Gastroesophageal sphincter (tissue), 4 donors: ENCODE data around the gene FNDC11. TPM values are rescaled to one million over a fixed set of nuclear protein-coding genes. Genes with fewer than 3 reads are reported as not detected.

ENCODE experiments used
- ATAC-seq: fragments of 150-250 bp; one replicate; pipeline ENCODE4 v1.9.1; 2016; ENCODE audit warnings: mild to moderate bottlenecking, moderate library complexity
- H3K27ac ChIP-seq, 4 donors: fragments of 200-600 bp; sonication (generic) in 3 of 4; 1 replicate in 3 of 4; 2 replicates in 1 of 4; pipeline ENCODE4 v1.5.1; 2016 to 2019
- H3K27me3 ChIP-seq: fragments of 200-600 bp; sonication (generic); one replicate; pipeline ENCODE4 v1.5.1; 2019
- H3K36me3 ChIP-seq, 2 donors: fragments of 200-600 bp; sonication (generic); one replicate each; pipeline ENCODE4 v1.5.1; 2019; ENCODE audit warnings: control low read depth in 1 of 2
- H3K4me1 ChIP-seq, 3 donors: fragments of 200-600 bp; sonication (generic); 1 replicate in 2 of 3; 2 replicates in 1 of 3; pipeline ENCODE4 v1.5.1; 2016 to 2019; ENCODE audit warnings: control low read depth in 2 of 3
- H3K4me3 ChIP-seq, 2 donors: fragments of 200-600 bp; sonication (generic); one replicate each; pipeline ENCODE4 v1.5.1; 2019; ENCODE audit warnings: mild to moderate bottlenecking in 1 of 2, moderate library complexity in 1 of 2
- H3K9me3 ChIP-seq, 3 donors: fragments of 200-600 bp; sonication (generic); one replicate each; pipeline ENCODE4 v1.5.1; 2017 to 2019; ENCODE audit warnings: control low read depth in 2 of 3
- EP300 ChIP-seq: sonication (generic); formaldehyde crosslinking; IDR thresholded peaks from one replicate; pipeline ENCODE4 v1.6.1; 2017; ENCODE audit warnings: antibody characterized with exemption, mild to moderate bottlenecking
- POLR2A ChIP-seq, 2 donors: fragments of 450-650 bp; IDR thresholded peaks; one replicate each; pipeline ENCODE4 v1.6.1; 2017; ENCODE audit warnings: antibody characterized with exemption in 2 of 2, mild to moderate bottlenecking in 2 of 2, moderate library complexity in 1 of 2
- POLR2AphosphoS5 ChIP-seq: sonication (generic); formaldehyde crosslinking; IDR thresholded peaks from one replicate; pipeline ENCODE4 v1.6.1; 2017; ENCODE audit warnings: antibody characterized with exemption
- WGBS, 2 donors: methylation state at CpG; one replicate each; pipeline ENCODE4 v1.1.5; 2018; ENCODE audit warnings: low coverage in 1 of 2; 5-methylcytosine and 5-hydroxymethylcytosine counted together
- total RNA-seq, 4 donors: library from RNA; depleted of rRNA; stranded (reverse); fragments of >200 nt; gene quantifications; one replicate each; pipeline ENCODE4 v1.1.0, GENCODE V29; 2016
- TF ChIP-seq, protein P1 (sequence below), 4 experiments: fragments of 200-600 bp in 2 of 4; fragments of 450-650 bp in 2 of 4; sonication (generic) in 1 of 4; IDR thresholded peaks; one replicate each; pipeline ENCODE4 v1.5.1; 2017 to 2019; ENCODE audit warnings: antibody characterized with exemption in 4 of 4, mild to moderate bottlenecking in 2 of 4, moderate library complexity in 2 of 4

Gene FNDC11
- total RNA-seq, 4 donors from 2014 or later = 0.27 TPM; not detected in 3

DNA sequence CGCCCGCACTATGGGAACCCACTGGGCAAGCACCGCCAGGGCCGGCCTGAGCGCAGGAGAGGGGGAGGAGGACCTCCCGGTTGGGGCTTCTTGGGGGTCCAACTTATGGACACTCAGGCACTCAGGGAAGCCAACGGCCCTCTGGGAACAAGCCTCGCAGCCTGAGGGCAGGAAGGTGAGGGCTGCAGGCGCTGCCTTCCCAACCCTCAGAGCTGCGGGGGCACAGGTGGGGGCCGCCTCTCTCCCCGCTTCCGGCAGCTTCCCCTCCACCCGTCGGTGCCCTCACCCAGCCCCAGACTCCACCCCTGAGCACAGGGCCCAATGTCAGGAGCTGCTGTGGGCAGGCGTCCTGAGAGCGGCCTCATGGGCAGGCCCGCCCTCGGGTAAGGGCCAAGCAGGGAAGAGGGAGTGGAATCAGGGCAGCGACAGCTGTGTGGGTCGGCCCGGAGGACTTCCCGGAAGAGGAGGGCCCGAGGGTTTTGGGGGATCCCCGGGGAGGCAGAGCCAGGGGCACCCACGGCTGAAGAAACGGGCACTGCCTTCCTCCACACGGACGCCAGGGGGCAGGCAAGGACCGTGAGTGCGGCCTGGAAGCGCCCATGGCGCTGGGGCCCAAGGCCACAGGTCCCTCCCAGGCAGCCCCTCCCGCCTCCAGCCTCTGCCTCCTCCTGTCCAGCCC, 16.3 kb upstream of the FNDC11 start:
- Histone ChIP-seq H3K27ac (peak overlapping the region in 3 of 4 donors; percentile 25 to 52 (median 31)), H3K36me3 (no peaks in the 10 kb centered on the region), H3K4me3 (peak overlapping the region in 1 of 2 donors; percentile 42), H3K4me1 (peaks cover 0 to 36% (median 12%) of the 10 kb centered on the region in 3 donors), H3K9me3 (no peaks in the 10 kb centered on the region), H3K27me3 (peaks cover 59% of the 10 kb centered on the region)
- 0% methylated on average over 1 of the region's 34 CpGs; no CpG with 5 or more reads in 1 of the 2 donors for WGBS, 2 donors
- ATAC-seq = peak; percentile 79
- TF ChIP-seq POLR2AphosphoS5 (no peak), POLR2A (IDR thresholded peaks at IDR 0.05) (no peak), EP300 (no peak)
- TF ChIP-seq, protein P1, sequence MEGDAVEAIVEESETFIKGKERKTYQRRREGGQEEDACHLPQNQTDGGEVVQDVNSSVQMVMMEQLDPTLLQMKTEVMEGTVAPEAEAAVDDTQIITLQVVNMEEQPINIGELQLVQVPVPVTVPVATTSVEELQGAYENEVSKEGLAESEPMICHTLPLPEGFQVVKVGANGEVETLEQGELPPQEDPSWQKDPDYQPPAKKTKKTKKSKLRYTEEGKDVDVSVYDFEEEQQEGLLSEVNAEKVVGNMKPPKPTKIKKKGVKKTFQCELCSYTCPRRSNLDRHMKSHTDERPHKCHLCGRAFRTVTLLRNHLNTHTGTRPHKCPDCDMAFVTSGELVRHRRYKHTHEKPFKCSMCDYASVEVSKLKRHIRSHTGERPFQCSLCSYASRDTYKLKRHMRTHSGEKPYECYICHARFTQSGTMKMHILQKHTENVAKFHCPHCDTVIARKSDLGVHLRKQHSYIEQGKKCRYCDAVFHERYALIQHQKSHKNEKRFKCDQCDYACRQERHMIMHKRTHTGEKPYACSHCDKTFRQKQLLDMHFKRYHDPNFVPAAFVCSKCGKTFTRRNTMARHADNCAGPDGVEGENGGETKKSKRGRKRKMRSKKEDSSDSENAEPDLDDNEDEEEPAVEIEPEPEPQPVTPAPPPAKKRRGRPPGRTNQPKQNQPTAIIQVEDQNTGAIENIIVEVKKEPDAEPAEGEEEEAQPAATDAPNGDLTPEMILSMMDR (IDR thresholded peaks at IDR 0.05) = peak in 3 of 4 experiments; percentile 95 to 97 (median 96)

DNA sequence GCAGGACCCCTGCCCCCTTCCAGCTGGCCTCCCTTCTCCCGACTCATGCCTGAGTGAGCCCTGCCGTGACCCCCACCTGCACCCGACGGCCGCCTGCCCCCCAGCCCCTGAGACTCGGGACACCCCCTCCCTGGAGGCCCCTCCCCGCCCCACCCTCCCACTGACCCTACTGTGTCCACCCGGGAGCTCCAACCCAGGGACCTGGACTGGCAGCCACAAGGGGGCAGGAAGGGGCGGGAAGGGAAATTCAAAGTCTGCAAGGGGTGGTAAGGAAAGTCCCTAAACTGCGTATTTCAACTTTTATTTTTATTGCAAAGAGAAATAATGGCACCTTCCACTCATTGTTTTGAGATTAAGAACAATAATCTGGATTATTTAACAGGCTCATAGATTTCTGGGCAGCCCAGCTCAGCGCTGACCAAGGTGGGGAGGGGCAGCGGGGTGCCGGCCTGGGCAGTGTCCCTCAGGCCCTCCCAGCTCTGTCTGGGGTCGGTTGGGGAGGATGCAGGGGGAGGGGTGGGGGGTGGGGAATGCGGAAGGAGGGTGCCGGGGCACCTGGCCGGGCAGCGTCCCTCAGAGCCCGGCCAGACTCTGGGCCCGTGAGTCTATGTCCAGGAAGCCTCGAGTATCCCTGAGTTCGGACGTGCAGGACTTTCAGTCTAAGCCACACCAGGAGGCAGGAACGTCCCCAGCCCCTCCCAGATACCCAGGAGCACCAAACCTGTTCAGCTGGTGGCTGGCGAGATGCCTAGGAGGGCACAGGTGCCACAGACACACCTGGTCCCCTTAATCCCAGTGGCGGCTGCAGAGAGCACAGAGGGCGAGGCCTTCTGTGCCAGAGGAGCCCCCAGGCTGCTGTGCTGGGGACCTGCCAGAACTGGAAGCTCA, 15.5 kb upstream of the FNDC11 start:
- H3K9me3 ChIP-seq = no peaks in the 10 kb centered on the region
- peaks cover 0 to 36% (median 12%) of the 10 kb centered on the region in 3 donors for H3K4me1 ChIP-seq
- H3K27me3 ChIP-seq = peaks cover 51% of the 10 kb centered on the region
- H3K4me3 ChIP-seq = peak overlapping the region in 1 of 2 donors; percentile 42
- ATAC-seq = peak; percentile 6
- no peaks in the 10 kb centered on the region for H3K36me3 ChIP-seq
- WGBS, 2 donors = 100% methylated on average over 2 of the region's 27 CpGs; no CpG with 5 or more reads in 1 of the 2 donors
- TF ChIP-seq, protein P1 (IDR thresholded peaks at IDR 0.05) = peak in 1 of 4 experiments; percentile 32
- TF ChIP-seq POLR2AphosphoS5 = no peak
- peak overlapping the region in 1 of 4 donors; percentile 52 for H3K27ac ChIP-seq

DNA sequence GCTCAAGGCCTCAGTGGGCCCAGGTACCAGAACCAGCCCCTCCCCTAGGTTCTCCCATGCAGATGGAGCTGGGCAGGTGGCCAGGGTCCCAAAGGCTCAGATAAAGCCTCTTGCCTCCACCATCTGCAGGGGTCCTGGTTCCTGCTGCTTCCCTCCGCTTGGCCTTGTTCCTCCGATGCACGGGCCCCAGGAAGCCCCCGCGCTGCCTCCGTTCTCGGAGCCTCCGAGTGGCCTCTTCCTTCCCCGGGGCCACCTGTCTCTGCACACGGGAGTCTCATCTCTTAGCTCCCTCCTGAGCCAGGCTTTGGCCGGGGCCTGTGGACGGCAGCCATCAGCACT, 14.9 kb upstream of the FNDC11 start:
- Histone ChIP-seq H3K9me3 (no peaks in the 10 kb centered on the region), H3K4me3 (no peak overlapping the region), H3K27me3 (peaks cover 47% of the 10 kb centered on the region), H3K36me3 (no peaks in the 10 kb centered on the region), H3K27ac (no peak overlapping the region), H3K4me1 (peaks cover 0 to 36% (median 12%) of the 10 kb centered on the region in 3 donors)
- TF ChIP-seq POLR2A (IDR thresholded peaks at IDR 0.05) (no peak), EP300 (no peak), POLR2AphosphoS5 (no peak)
- TF ChIP-seq, protein P1 (IDR thresholded peaks at IDR 0.05) = no peak
- WGBS, 2 donors = no CpG with 5 or more reads among the region's 12 CpGs
- no peak for ATAC-seq

DNA sequence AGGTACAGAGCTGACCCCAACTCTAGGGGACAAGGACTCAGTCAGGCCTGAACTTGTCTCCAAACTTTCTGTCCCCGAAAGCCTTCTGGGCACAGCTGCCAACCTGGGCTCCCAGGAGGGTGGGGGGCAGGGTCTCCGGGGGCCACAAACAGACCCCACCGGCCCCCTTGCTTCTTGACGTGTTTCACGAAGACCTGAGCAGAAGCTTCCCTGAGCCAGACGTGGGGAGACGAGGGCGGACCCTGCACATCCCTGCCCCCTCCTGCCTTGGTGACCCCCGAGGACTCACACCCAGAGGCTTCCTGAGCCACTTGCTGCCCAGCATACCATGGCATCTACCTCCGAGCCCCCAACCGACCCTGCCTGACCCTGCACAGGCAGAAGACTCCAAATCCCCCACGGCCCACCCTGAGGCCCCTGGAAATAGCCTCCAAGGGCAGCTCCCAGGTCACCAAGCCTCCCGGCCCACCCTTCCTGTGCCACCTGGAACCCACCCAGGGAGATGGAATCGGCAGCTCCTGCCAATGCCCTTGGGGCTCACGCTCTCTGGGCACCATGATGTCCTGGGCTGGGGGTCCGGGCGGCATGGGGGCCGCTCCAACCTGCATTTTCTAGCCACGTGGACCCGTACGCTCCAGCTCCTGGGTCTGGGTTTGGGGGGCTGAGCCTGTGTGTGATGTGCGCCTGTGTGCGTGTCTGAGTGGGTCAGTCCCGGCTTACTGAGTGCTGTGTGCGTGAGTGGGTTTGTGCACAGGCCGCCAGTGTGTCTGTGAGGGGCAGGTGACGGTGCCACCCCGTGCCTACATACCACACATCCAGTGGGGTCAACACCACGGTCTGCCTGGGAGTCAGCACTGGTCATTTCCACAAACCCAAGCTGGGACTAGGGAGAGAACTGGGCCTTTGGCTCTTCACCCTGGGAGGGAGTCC, 14.3 kb upstream of the FNDC11 start:
- WGBS, 2 donors = 100% methylated on average over 1 to 2 of the region's 29 CpGs
- ATAC-seq = no peak
- Histone ChIP-seq H3K9me3 (no peaks in the 10 kb centered on the region), H3K27ac (no peak overlapping the region), H3K4me1 (peaks cover 0 to 33% (median 12%) of the 10 kb centered on the region in 3 donors), H3K36me3 (no peaks in the 10 kb centered on the region), H3K27me3 (peaks cover 47% of the 10 kb centered on the region), H3K4me3 (no peak overlapping the region)
- TF ChIP-seq POLR2AphosphoS5 (no peak), EP300 (no peak), POLR2A (IDR thresholded peaks at IDR 0.05) (no peak)
- TF ChIP-seq, protein P1 (IDR thresholded peaks at IDR 0.05) = no peak
